Stimulated activated CD8-positive, alpha-beta memory T cell treated with anti-CD3 and anti-CD28 coated beads, Interleukin-4, amount 100 ng/mL, for 24 hours (primary cell): ENCODE data around the gene PACRGL.
A peak's percentile ranks its signal among the peaks of the same experiment; 100 is the strongest.

Experiments used
- DNase-seq: peaks from one replicate; pipeline ENCODE4 v3.0.0-alpha.2; 2020; ENCODE audit warnings: low read depth

PACRGL gene

GRCh38 chr4:20700007-20700761 is at the start of gene PACRGL:
TSS of gene PACRGL (plus strand) at chr4:20700458. CDS start at chr4:20704482, 4,024 bp downstream.
- peak; percentile 87 for DNase-seq

DNA sequence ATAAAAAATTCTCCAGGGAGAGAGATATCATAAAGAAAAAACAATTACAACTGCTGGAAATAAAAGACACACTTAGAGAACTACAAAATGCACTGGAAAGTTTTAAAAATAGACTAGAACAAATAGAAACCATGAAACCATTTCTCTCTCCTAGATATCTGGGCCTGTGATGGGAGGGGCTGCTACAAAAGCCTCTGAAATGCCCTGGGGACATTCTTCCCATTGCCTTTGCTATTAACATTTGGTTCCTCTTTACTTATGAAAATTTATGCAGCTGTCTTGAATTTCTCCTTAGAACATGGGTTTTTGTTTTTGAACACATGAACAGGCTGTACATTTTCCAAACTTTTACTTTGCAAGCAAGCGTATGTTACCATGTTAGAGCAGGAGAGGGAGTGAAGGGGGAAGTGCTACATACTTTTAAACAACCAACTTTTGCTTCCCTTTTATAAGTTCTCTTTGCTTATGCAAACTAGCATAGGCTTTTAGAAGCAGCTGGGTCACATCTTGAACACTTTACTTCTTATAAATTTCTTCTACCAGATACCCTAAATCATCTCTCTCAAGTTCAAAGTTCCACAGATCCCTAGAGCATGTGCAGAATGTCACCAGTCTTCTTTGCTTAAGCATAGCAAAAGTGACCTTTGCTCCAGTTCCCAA is 47.9 kb upstream of the PACRGL start:
- no peak for DNase-seq

- DNase-seq = no peak
Measured at GRCh38 chr4:20658456-20658855, 41.8 kb upstream of the PACRGL start.

GRCh38 chr4:20662851-20663250 is 37.4 kb upstream of the PACRGL start:
- no peak for DNase-seq

GRCh38 chr4:20666012-20666860 is 34.0 kb upstream of the PACRGL start:
- no peak for DNase-seq

DNA sequence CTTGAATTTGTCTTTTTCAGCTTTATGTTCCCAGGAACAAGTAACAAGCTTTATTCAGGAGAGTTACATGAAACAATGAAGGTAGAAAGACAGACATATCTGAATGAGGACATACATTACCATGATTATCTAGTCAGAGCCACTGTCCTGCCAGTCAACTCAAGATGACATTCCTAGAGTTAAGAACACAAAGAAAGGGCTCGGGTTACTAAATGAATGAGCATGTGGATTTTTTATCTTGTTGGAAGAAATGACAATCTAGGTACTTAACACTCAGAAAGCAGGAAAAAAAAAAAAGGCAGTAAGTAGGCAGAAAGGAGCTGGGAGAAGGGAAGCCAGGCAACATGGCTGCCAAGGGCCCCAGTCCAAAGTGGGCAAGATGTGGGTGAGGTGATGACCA is 28.0 kb upstream of the PACRGL start:
- no peak for DNase-seq

- DNase-seq = no peak
Measured at GRCh38 chr4:20675786-20676185, 24.5 kb upstream of the PACRGL start.

DNA sequence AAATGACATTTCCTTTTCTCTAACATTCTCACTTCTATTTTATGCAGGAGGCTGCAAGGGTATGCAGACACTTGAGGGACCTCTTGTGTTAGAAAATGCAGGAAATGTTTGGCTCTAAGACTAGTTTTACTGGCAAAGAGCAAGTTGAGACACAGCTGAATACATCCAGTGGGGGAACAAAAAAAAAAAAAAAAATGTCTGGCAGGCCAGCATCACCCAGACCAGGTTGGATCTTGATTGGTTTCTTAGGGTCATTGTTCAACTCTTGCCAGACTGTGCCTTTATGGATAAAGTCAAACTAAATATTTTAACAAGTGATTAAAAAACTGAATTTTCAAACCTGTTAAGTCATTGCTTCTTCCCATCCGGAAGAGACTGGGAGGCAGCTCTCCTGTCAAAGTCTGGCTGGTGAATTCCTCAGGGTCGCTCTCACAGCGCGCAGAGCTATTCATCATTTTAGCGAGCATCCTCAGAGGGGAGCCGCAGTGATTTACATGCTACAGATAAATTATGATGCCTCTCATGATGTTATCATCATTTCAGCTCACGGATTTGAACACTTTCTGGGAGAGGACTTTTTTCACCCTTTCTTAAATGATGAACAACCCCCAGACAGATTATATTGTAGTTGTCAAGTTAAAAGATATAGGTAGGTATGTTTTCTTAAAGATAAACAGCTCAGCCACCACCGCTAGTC is 23.6 kb upstream of the PACRGL start:
- DNase-seq = no peak

DNA sequence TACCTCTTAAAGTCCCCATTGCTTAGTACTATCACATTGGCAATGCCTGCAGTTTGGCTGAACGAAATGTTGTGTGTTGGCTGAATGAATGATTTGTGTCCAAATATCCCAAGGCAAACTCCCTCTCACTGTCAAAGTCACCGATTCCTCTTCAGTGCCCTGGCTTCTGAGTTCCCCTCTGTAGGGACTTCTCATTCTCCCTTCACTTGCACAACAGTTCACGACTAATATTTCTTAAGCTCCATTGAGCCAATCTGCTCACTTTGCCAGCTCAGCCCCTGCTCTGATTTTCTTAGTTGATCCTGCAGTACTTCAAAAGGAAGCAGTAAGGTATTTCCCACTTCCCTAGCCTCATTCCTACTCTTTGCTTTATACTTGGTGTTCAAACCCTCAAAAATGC is 21.9 kb upstream of the PACRGL start:
- no peak for DNase-seq

DNA sequence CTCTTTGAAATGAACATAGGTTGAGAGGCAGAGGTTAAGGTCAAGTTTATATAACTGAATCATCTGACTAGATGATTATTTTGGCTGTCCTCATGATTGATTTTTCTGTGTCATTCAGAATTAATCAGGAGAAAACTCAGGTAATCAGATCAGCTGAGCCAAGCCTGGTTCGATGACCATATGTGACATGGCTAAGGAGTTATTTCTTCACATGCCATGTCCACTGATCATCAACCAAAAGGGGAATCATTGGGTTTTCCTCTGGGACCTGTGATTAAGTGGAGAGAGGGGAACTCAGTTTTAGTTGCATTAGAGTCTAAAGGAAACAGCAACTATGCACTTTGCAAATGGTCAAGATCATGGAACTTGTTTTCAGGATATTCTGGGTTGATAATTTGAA is 20.3 kb upstream of the PACRGL start:
- DNase-seq = no peak

DNA sequence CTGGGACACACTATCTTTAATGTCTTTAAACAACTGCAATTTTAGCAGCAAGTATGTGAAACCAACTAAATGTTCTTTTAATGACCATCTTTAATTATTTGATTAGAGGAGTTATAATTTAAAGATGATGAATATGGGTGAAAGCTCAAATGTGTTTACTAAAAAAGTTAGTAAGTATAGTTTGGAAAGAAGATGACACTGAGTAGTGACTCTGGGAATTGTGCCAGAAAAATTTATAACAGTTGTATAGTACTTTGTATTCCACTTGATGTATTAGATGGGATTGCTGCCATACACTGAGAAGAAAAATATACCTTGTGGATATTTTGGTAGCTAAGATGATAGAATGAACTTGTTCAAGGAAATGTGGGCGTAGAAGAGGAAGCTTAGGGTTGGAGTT is 19.5 kb upstream of the PACRGL start:
- no peak for DNase-seq

- no peak for DNase-seq
Measured at GRCh38 chr4:20681271-20681670, 19.0 kb upstream of the PACRGL start.

DNA sequence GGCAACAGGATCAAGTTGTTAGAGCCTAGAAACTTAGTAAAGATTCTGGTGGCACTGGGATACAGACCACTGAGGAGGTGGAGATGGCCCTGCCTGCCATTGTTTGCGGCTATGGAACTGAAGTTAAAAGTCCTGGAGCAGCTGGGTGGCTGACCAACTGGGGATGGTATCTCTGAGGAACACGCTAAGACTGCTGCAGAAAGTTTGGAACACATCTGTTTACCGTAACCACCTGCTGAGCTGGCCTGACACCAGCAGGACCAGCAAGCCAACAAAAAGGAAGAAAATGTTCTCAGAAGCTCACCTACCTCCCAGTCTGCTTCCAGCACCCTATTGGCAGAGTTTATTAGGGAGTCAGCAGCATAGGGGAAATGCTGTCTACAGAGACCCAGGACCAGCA is 17.4 kb upstream of the PACRGL start:
- no peak for DNase-seq

DNA sequence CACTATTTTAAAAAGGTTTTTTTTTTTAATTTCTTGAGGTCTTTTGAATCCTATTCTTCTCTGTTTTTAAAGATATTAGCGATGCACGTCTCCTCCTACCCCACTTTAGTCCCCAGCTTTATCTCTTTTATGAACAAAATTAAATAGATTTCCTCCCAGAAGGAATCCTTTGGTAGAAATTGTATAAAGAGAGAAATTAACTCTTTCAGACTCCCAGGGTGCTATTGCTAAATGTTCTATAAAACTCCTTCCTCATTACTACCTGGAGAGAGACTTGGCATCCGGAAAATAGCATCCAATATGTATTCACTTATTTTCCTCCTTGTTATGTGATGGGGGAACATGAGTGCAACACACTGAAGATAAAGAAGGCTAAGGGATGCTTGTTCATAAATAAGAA is 16.5 kb upstream of the PACRGL start:
- no peak for DNase-seq

DNA sequence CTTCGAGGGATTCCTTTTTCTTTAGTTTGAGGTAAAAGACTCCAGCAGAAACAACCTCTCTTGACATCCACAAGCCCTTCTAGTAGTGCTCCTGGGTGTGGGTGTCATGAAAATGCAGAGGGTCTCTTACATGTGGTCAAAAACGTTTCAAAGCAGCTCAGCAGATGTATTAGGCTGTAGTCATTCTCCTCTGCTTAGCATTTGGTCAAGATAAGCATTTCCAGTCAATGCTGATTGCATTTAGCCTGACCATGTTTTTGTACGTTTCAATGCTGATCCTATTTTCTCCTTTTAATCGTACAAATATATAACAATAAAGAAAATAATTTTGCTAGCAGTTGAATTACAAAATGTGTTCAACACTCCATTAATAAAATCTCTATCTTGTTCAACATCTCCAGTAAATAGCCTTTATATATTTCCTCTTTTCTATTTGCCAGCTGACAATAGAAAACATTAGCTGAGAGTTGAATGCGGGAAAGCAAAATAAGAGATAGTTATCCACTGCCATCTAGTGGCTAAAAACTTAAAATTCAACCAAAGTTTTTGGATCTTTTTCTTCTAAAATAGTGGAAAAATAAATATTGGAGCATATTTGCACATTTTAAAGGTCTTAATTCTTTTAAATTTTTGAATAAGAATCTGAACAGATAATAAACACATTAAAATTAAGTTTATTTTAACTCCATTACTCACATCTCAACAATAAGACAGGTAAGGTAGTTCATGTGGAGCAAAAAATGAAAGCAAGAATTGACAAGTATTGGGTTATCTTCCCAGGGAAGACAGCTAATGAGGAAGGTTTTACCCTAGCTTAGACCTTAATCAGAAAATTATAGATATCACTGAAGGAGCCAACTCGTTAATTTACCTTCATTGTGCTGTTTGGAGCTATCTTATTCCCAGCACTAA is 15.2 kb upstream of the PACRGL start:
- no peak for DNase-seq

- no peak for DNase-seq
Measured at GRCh38 chr4:20687864-20688263, 12.4 kb upstream of the PACRGL start.

DNA sequence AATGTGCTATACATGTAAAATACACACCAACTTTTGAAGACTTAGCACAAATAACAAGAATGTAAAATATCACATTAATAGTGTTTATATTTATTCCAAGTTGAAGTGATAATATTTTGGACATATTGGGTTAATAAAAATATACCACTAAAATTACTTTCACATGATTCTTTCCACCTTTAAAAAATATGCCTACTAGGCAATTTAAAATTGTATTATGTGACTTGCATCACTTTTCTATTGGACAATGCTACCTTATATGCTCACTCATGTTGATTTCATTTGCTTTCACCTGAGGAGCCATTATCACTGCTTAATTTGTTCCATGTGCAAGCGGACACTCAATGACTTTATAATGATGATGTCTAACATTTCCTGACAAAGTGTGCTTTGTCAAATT is 3.4 kb upstream of the PACRGL start:
- DNase-seq = no peak

DNA sequence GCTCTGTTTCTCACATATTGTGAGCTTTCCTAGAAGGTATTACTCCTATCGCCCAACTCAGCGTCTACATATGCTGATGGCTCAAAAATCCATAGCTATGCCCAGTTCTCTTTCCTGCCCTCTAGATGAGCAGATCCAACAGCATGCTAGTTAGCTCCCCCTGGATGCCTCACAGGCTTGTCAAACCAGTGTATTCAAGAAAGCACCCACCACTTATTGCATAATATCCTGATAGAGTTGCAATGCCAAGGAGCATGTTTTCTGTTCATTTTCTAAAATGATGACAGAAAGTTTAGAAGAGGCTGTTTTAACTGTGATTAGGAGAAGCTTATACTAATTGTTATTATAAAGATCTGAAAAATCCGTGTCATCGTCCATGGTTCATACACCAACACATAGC is 1.9 kb upstream of the PACRGL start:
- no peak for DNase-seq

GRCh38 chr4:20698820-20699219 is 1.4 kb upstream of the PACRGL start:
- DNase-seq = no peak

- DNase-seq = no peak
Measured at GRCh38 chr4:20711335-20711734, 11.1 kb downstream of the PACRGL start.

DNA sequence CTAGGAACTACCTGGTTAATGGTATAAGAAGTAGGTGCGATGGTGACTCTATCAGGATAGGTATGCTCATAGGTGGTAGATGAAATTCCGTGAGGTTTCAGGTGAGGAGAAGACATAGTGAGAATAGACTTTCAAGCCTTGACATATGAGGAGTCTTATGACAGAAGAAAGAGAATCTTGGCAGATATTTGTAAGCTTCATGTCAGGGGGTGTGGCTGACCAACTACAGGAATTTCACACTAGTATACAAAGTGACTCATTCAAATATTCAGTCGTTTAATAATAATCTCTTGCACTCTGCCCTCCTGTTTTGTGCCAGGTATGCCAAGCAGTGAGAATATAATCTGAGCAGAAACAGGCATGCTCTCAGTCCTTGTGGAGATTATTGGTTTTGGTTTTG is 22.8 kb downstream of the PACRGL start:
- no peak for DNase-seq
